ENCODE results near the gene ADCY1.

The ADCY1 gene

DNA sequence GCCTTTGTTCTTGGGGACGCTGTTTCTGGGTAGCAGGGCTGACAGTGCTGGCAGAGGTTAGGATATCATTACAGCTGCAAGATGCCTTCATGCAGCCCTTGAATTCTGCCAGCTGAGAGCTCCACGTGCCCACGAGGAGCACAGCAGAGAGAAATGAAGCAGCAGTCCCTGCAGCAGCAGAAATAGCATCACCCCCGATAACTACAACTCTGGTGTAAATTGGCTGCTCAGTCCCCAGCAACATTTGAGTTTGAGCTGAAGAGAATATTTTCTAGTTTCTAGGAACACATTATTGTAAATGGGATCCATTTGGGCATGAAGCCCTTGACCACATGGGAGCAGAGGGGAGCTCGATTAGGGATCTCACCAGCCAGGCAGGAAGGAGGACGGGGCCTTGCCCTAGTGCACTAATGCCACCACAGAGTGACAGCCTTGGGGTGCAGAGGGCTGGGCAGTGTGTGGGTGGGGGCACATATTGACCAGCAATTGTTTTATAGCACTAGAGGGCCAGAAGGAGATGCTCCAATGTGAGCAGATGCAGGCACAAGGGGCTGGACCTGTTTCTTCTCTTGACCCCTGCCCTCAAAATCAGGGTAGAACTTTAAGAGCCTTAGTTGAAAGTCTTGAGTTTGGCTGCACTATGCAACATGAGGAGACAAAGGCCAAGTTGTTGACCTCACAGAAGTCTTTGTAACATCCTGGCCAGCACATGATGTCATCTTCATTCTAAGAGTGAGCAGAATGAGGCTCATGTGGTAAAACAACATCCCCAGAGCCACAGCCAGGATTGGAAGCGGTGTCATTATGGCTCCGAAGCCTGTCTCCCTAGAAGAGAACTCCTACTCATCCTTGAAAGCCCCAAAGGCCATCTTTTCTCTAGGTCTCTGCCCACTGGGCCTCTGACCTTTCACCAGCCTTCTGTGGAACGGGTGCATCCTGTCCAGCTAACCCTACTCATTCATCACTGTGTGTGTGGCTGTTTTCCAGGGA, 52.6 kb downstream of the ADCY1 start:
- no peak for DNase-seq

DNA sequence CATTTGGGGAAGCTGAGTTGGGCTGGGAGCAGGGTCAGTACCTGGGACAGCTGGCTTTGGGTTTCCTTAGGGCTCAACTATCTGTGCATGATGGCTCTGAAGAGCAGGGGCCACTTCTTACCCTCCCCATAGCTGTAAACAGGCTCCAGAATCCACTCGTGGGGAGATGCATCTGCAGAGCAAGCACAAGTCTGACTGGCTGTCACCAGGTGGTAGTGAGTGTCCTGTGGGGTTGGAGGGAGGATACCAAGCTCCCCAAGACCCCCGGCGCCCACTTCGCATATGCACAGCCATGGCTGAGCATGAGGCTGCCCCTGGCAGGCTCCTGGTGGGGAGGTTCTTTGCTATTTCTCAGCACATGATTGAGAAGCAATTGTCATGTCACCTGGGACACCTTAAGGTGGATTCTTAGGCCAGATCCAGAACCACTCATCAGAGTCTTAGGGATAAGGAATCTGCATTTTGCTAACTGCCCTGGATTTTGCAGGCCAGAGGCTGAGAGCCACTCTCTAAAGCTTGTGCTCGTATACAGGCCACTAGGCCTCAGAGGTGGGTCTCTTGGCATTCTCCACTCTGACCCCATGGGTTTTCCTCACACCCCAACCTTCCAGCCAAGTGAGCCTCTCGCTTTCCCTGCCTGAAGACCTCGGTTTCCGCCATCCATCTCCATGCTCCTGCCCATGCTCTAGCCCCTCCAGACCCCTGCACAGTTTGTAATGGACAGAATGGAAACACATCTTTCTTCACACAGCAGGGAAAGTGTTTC, 53.7 kb downstream of the ADCY1 start:
- no peak for DNase-seq

DNA sequence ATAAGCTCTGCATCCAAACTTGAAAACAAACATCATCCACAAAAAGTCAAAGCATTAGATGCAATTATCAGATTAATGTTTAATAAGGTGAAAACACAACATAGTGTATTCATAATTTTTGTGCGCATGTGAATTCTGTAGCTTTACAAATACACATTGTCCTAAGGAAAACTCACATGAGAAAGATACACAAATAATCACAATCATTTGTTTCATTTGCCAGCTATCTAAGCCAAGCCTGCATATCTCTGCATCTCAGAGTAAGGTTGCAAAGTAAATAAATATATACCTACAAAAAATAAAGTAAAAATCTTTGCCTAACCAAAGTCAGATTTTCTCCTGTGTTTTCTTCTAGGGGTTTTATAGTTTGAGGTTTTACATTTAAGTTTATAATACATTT, 57.4 kb downstream of the ADCY1 start:
- no peak for DNase-seq

DNA sequence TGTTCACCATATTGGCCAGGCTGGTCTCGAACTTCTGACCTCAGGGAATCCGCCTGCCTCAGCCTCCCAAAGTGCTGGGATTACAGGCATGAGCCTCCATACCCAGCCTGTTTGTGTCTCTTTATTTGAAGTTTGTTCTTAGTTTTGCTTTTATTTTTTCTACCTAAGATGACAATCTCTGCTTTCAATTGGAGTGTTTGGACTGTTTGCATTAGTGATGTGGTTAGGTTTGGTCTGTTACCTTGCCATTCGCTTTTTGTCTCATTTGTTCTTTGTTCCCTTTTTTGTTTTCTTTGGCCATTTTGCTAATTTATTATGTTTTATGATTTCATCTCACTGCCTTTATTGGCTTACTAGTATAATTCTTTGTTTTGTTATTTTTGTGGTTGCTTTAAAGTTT, 62.6 kb downstream of the ADCY1 start:
- no peak for DNase-seq

DNA sequence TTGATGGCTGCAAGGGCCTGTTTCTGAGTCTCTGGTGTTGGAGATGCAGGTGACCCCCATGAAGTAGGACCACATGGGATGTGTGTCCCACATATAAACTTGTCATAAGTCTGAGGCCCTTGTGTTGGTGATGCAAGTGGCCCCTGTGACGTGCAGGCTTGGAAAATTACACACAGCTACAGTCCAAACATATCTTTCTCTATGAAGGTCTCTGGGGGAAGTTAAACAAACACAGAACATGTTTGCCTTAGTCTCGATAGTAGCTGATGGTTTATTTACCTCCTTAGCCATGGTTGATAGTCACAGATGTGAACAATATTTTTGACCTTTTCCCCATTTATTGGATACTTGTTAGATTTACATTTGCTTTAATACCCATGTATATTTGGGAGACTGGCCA, 64.7 kb downstream of the ADCY1 start:
- no peak for DNase-seq

DNA sequence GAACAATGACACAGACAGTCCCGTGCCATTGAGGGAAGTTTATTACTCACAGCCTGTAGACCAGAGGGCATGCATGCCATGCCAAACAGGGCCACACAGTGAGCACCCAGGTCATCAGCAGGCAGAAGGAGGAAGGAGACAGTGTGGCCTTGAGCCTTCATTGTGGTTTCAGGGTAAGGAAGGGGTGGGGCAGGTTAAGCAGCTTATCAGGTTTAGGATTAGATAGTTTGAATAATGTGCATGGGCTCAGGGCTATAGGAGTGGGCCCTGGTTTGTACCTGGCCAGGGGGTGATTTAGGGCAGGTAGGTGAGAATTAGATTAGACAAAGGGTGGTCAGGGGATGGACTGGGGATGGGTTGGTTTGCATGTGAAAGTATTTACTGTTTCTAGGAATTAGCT, 67.9 kb downstream of the ADCY1 start:
- DNase-seq: no peak

DNA sequence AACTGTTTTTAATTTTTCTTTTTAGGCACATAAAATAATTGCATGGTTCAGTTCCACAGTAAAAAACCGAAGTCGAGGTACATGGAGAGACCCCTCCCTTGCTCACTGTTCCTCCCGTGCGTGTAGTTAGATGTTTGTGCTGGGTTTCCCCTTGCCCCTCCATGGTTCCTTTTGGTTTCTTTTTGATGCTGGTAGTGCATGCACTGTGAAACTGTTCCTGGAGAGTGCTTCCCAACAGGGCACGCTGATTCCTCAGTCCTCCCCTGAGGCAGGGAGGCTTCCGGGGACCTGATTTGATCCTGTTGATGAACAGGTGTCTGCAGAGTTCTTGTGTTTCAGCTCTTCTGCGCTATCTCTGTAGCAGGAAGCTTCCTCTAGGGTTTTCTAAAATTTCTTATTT, 69.5 kb downstream of the ADCY1 start:
- DNase-seq: no peak

DNA sequence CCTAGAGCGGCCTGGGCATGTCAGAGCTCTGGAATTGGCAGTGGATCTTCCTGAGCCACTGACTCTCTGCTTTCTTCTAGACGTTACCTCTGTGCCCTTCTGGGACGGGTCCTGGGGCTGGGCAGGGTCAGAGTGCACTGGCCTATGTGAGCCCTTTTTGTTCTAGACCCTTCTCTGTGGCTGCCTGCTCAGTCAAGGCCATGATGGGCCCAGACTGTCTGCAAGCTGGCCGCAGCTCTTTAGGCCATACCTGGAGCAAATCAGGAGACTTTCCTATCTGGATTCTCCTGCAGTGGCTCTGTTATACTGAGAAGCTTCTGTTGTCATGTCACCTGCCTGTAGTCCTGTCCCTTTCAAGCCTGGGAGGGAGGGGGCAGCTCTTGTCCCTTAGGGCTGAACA, 70.1 kb downstream of the ADCY1 start:
- no peak for DNase-seq

DNA sequence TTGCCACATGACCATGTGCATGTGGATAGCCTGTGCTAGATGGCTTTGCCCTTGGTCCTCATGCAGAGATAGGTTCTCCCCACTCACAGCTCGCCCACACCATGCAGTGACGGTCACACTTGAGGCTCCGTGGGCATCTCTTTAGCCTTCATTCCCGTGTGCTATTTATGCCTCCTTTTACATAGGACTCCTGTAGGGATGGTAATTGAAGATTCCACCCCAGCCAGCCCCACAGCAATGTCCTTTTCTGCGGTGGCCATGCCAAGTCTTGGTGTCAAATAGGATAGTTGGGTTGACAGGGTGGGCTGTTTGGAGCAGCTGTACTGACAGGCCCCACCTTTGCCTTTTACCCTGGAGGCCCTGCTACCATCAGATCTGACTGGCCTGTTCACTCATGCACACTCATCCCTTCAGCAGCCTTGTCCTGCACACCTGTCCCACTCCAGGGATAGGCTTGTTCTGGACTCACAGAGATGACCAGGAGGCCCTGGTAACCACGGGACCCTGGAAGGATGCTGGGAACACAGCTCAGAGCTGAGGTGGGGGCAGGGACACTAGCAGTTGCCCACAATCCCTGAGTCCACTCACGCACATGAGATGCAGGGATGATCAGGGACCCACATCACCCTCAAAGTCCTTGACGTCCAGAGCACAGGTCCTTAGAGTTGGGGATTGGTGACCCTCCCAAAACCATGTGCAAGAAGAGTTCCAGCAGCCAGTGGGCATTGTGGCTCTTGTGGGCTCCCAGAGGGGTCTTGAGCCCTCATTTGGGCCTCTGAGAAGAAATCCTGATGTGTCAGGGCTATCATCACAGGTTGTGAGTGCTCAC, 71.2 kb downstream of the ADCY1 start:
- DNase-seq: no peak

DNA sequence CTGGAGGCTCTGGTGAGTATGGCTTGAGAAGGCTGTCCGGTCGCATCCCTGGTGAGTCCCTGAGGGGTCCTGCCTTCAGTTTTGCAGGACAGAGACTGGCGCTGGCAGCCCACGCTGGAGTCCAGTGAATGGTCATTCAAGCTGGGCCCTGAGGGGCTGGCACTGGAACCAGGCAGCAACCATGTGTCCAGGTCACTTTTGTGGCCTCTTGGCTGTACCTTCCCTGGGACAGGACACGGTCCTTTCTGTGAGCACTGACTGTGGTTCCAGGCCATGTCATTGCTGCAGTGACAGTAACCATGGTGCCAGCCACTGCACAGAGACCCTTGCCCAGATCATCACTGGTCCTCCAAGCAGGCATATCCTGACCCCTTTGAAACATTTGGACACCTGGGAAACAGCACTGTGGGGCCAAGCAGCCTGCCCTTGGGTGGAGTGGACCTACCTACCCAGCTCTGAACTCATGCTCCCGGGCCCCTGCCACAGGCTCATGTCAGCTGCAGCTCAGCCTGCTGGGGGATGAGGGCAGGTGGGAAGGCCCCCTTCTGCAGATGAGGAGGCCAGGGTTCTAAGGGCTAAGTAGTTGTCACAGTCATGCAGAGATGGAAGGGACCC, 72.1 kb downstream of the ADCY1 start:
- DNase-seq: no peak

DNA sequence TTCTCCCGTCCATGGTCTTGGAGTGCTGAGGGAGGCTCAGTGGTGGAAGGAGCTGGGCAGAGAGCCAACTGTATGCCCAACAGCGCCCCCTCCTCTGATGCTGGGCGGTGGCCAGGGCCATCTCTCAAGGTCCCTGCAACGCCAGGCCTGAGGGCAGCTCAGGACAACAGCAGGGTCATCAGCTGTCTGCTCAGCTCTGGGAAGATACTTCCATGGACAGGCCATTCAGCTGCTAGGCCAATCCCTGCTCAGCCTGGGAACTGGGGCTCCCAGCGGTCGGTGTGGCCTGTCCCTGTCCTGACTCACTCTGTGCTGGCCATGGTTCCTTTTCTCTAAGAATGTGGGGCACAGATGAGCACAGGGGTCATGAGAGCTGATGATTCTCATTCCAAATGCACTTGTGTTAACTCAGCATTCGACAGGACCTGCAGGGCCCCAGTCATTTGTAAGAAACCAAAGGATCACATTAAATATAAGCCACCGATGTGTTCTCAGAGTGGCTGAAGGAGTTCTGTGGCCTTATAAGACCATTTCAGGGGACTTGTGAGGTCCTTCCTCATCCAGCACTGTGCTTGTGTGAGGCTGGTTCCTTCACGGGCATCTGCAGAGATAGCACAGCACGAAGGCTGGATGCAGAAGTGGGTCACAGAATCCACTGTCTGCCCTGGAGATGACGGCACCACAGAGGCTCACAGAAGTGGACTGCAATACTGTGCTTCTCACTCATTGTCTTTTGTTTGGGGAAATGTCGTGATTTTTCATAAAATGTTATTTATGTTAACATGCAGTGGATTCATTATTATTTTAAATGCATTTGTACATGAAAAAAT, 73.0 kb downstream of the ADCY1 start:
- DNase-seq: no peak

DNA sequence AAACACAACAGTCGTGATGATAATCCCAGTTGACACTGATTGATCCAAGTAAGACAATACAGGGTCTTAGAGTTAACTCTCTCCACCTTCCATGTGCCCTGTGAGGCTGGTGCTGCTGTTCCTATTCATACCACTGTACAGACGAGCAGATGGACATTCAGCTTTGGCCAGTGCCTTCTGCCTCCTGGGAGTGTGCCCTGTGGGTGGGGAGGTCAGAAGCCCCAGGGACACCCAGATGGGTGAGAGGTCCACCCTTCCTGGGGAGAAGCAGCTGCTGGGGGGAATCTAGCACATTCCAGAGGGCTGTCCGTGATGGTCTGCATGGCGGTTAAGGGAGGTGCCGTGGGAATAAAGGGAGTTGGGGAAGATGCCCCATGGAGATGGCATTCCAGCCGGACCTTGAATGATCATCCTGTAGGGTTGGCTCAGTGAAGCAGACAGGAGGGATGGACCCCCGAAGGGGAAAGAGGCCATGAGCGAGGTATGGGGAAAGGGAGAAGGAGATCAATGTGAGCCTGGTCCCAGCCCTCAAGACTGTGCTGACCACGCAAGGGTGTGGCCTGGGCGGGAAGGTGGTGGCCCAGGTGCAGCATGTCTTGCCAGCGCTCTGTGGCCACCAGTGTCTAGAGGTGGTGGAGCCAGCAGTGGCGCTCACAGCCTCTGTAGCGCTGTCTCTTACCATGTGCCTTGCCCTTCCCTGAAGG, 74.0 kb downstream of the ADCY1 start:
- DNase-seq: no peak

DNA sequence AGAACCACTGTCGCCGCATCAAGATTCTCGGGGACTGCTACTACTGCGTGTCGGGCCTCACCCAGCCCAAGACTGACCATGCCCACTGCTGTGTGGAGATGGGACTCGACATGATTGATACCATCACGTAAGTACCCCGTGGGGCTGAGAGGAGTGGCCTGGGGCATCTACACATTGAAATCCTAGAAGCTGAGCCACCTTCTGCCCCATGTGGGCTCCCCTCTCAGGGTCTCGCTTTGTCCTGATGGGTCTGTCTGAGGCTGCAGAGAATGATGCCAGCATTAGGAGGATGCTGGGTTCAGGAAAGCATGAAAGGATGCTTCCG, 74.5 kb downstream of the ADCY1 start:
- no peak for DNase-seq

DNA sequence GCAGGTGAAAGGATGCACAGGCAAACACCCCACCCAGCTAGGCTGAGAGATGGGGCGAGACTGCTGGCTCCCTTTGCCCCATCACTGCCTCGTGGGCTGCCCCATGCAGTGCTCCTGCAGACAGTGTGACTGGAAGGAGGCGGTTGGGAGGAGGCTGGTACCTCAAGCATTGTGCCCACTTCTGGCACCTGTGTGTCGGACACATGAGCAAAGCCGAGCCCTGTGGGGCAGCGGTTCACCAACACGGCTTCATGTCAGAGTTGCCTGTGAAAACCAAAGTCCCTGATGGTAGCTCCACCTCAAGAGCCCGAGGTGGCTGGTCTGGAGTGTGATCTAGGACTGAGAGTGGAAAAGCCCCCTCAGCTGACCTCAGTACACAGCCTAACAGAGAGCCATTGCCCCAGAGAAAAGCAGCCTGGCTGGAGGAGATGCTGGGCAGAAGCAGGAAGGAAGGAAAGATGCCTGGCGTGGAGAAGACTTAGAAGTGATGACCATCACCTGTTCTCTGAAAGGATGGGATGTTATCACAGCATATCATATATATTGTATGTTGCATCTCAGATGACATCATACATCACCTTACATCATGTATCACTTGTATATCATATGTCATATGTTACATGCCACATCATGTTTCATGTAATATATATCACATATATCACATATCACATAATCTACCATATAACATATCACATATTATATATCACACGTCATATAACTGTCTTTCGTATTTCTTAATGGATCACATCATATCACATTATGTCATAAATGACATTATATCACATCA, 75.6 kb downstream of the ADCY1 start:
- no peak for DNase-seq

DNA sequence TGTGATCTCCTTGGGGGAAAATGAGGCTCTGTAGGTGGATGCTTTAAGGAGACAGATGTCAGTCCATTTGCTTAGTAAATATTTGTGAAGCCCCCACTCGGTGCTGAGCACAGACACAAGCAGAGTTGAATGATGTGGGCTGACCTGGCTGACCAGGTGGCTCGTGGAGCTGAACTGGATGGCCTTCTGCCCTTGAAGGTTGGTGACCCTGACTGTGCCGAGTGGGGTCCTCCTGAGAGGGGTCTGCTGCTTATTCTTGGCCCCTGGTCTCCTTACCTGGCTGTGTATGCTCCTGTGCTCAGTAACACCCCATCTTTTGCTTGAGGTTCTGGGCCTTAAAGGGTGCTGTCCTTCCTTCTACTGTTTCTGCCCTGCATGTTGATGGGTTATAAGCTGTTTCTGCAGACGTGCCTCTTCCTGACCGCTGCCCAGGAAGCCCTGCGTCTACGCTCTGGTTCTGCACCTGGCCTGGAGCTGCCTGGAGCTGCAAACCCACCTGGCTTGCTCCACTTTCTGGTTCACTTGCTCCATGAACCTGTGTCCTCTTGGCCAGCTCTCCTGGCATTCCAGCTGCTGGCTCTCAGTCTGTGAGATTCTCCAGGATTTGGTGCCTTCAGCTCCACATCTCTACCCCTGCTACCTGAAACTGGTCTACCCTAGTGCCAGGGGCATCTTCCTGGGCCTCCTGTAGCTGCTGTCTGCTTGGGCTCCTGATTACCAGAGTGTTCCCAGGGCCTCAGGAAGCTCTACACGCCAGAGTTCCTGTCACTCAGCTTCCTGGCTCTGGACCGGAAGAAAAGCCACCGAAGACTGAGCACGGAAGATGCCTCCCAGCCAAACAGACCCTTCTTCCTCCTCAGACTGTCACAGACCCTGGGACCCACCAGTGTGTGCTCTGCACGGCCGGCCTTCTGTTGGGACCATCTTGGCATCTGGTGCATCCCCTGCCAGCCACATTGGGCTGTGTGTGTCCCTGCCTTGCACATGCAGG, 76.5 kb downstream of the ADCY1 start:
- DNase-seq: no peak

DNA sequence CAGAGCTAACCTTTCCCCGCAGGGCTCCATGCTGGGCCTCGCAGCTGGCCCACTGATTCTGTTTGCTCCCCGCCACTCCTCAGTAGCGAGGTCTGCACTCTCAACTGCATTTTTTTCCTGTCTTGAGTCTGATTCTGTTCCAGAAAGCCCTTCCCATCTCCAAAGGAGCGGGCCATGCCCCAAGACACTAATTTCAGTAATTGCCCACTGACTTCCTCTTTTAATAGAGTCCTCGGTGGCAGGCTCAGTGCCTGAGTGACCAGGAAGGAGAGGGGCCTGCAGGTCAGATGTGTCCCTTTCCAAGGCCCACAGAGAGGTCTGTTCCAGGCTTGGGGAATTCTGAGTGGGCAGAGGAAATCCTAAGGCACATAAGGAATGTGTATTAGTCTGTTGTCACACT, 77.4 kb downstream of the ADCY1 start:
- DNase-seq: no peak

DNA sequence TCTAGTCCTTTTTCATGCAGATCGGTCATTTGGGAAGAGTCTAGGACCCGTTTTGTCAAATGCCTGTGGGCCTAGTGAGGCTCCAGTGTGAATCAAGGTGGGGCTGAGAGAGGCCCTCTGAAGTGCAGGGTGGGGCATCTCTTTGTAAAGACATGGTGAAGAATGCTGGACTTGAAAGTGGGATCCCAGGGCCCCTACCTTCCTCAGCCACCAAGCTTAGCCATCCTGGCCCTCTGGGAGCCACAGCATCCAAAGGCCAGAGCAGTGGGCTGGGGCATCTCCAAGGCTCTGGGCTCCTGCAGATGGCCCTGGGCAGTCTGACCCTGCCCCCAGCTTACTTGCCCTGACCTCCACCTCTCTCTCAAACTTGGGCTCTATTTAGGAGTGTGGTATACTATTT, 78.5 kb downstream of the ADCY1 start:
- no peak for DNase-seq

DNA sequence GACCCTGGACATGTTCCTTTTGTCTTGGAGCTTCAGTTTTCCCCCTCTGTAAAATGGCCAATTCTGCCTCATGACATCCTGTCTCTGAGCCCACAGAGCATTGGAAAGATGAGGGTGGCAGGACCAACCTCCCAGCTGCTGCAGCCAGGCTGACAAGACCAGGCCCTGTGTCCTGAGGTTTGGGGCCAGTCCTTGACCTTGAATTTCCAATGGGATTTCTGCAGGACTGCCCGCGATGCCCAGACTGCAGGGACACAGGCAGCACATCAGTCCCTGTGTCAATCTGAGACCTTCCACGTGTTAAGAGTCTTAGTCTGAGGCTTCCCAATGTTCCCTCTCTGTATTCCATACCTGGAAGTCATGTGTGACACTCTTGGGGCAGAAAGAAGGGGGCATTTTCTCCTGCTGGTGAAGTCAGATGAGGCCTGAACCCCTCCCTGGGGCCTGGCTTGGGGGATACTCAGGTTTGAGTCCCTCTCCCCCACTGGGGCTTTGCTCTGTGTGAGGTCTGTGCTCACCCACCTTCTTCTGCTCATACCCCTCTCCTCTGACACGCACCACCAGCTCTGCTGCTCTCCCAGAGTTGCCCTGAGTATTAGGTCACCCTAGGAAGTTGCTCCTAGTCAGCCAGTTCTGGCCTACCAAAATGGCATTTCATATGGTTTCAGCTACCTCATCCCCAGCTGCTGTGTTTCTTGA, 79.2 kb downstream of the ADCY1 start:
- no peak for DNase-seq
